HepG2 (cell line): ENCODE data around the gene IRX4.

Experiments
- CTCF ChIP-seq: sonication (generic); formaldehyde crosslinking; IDR thresholded peaks from 2 replicates; pipeline ENCODE4 v1.5.0; 2020; ENCODE audit warnings: mild to moderate bottlenecking, missing genetic modification reagents, moderate library complexity
- DMTF1 ChIP-seq: sonication (generic); formaldehyde crosslinking; IDR thresholded peaks from 2 replicates; pipeline ENCODE4 v1.4.0; 2020; ENCODE audit warnings: mild to moderate bottlenecking, missing genetic modification reagents
- FOXA1 ChIP-seq, 2 experiments: fragments of 450-650 bp in 1 of 2; sonication (generic) in 1 of 2; formaldehyde crosslinking in 1 of 2; IDR thresholded peaks; 2 replicates each; pipeline versions ENCODE4 v1.4.0 to v1.6.1; 2016 to 2020; ENCODE audit warnings: missing genetic modification reagents in 1 of 2
- HNF1A ChIP-seq, 2 experiments: sonication (generic) in 1 of 2; formaldehyde crosslinking in 1 of 2; IDR thresholded peaks; 2 replicates each; pipeline versions ENCODE4 v1.4.0 to v1.6.1; 2016 to 2020; ENCODE audit warnings: borderline replicate concordance in 1 of 2, low read depth in 1 of 2, mild to moderate bottlenecking in 1 of 2, missing genetic modification reagents in 1 of 2
- HOXA9 ChIP-seq: sonication (generic); formaldehyde crosslinking; IDR thresholded peaks from 2 replicates; pipeline ENCODE4 v1.8.1; 2022; ENCODE audit warnings: missing genetic modification reagents, mild to moderate bottlenecking, moderate library complexity, borderline replicate concordance
- MYNN ChIP-seq: sonication (generic); formaldehyde crosslinking; IDR thresholded peaks from 2 replicates; pipeline ENCODE4 v1.4.0; 2020; ENCODE audit warnings: mild to moderate bottlenecking, low read depth, missing genetic modification reagents
- PBX3 ChIP-seq: sonication (generic); formaldehyde crosslinking; IDR thresholded peaks from 2 replicates; pipeline ENCODE4 v1.8.1; 2023; ENCODE audit warnings: missing genetic modification reagents, inconsistent platforms, borderline replicate concordance
- RFX1 ChIP-seq: fragments of 450-650 bp; IDR thresholded peaks from 2 replicates; pipeline ENCODE4 v1.6.1; 2017
- TIGD3 ChIP-seq: sonication (generic); formaldehyde crosslinking; IDR thresholded peaks from 2 replicates; pipeline ENCODE4 v1.5.1; 2020; ENCODE audit warnings: mild to moderate bottlenecking, missing genetic modification reagents, borderline replicate concordance

- no peak for TF ChIP-seq CTCF (CRISPR knock-in tag)
- TF ChIP-seq TIGD3 = no peak
- no peak for TF ChIP-seq RFX1
- no peak for TF ChIP-seq FOXA1 (IDR thresholded peaks at IDR 0.05)
- no peak for TF ChIP-seq FOXA1 (CRISPR knock-in tag; IDR thresholded peaks at IDR 0.05)
- TF ChIP-seq MYNN = no peak
- no peak for TF ChIP-seq PBX3
- TF ChIP-seq HNF1A (IDR thresholded peaks at IDR 0.05; ENCODE audit: low read depth) = no peak
- TF ChIP-seq HNF1A (CRISPR knock-in tag; IDR thresholded peaks at IDR 0.05; ENCODE audit: borderline replicate concordance) = no peak
- TF ChIP-seq HOXA9 (CRISPR knock-in tag) = no peak
- no peak for TF ChIP-seq DMTF1 (CRISPR knock-in tag)
These were observed 6.0 kb upstream of the IRX4 start for GRCh38 chr5:1888541-1889251.
